ENCODE results near the gene SOX6. TPM values are rescaled to one million over a fixed set of nuclear protein-coding genes. Genes with fewer than 3 reads are reported as not detected.
A peak's percentile ranks its signal among the peaks of the same experiment; 100 is the strongest.

Gene SOX6
- total RNA-seq, 1 experiment from 2014 or later, result 18.5 TPM

DNA sequence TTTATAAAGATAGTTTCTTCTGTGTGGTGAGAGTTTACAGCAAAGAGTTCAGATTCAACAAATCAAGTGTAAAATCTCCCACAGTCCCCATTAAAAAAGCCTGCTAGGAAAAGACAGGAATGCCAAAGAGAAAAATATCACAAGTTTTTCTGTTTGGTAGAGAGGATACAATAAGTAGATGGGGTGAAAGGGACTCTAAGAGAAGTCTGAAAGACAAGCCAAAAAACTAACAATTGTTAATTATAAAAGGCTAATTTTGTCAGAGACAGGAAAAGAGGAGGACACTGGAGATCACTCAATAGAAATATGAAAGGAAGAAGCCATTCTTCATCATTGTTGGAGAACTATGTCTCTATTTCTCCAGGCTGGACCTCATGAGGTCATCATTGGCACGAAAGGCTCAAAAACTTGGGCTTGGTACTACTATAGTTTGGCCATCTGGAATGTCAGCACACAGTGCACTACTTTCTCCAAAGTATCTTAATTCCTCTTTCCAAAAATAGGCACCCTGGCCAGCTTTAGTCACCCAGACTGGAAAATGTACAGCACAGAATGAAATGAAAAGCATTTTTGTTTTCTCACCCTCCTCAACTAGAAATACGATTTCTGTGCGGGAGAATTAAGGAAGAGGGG is 531 bp upstream of the SOX6 start:
- no peaks in the 10 kb centered on the region for H3K27me3 ChIP-seq (replicated peaks)
- peak overlapping the region; percentile 55 for H3K27ac ChIP-seq
- H3K4me3 ChIP-seq, result no peak overlapping the region
- H3K4me1 ChIP-seq (replicated peaks), result peaks cover 27% of the 10 kb centered on the region
- no peaks in the 10 kb centered on the region for H3K9me3 ChIP-seq (replicated peaks)
- H3K36me3 ChIP-seq, result no peaks in the 10 kb centered on the region
- peak; percentile 55 to 62 for DNase-seq (ENCODE audit: low read depth in 1 of 2, low spot score in 2 of 2)

DNA sequence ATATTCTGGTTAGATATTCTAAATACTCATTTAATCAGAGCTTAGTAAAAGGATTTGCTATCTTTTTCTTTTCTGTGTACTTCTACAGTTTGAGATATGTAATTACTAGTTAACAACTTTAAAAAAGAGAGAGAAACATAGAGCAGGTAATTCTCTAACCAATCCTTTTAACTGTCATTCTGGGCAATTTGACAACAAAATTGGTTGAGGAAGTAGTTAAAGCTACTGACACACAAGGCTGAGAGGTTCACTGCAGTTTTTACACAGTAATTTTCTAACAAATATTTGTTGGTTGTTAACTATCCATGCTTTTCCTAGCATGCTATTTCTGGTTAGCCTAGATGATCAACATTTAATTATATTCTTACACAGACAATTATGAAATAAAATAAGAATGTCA is 3.6 kb downstream of the SOX6 start:
- no peaks in the 10 kb centered on the region for H3K9me3 ChIP-seq (replicated peaks)
- H3K27ac ChIP-seq, result no peak overlapping the region
- H3K27me3 ChIP-seq (replicated peaks), result no peaks in the 10 kb centered on the region
- no peak overlapping the region for H3K4me3 ChIP-seq
- peaks cover 25% of the 10 kb centered on the region for H3K4me1 ChIP-seq (replicated peaks)
- no peaks in the 10 kb centered on the region for H3K36me3 ChIP-seq
- DNase-seq (ENCODE audit: low read depth in 1 of 2, low spot score in 2 of 2), result no peak

DNA sequence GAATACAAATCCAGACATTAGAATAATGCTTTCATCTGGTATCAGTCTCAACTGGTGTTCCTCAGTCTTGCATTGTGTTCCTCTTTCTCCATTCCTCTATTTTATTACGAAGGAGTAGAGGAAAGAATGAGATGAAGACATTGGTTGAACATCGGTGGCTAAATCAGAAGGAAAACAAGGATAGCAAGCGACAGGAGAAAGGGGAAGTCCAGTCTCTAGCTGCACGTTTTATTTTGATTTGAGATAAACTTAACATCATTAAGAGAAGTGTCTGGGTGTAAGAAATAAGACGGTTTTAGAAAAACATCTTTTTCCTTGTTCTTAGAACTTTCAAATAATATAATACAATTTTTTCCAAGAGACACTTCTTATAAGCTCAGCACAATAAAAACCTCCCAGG is 6.2 kb downstream of the SOX6 start:
- Histone ChIP-seq H3K36me3 (no peaks in the 10 kb centered on the region), H3K9me3 (replicated peaks) (no peaks in the 10 kb centered on the region), H3K4me3 (no peak overlapping the region), H3K4me1 (replicated peaks) (peaks cover 23% of the 10 kb centered on the region), H3K27ac (no peak overlapping the region), H3K27me3 (replicated peaks) (no peaks in the 10 kb centered on the region)
- no peak for DNase-seq (ENCODE audit: low read depth in 1 of 2, low spot score in 2 of 2)

DNA sequence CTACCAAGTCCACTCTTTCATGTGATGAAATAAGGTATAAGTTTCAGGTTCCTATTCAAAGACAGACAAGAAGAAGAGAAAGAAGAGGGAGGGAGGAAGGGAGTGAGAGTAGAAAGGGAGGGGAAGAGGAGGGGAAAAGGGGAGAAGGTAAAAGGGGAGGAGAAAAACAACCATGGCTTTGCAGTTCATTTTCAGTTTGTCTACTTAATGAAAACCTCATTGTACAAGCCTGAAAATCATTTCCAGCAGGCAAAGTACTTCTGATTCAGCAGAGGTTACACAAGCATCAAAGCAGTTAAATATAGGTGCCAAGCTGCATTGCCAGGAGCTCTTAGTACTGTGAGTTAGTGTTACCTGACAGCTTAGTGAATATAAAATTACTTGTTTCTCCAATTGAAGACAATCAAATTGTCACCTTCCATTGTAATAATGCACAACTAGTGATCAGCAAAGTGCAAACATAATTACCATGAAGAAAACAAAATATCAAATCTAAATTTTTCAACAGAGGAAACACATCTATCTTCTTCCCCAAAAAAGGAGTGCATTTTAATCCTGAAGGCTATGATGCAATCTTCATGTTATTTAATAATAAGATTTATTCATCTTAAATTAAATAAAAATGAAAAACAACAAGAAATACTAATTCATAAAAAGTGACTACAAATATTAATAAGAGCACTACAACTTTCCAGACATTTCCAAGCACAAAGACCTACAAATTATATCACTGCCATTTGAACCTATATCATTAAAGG is 8.2 kb downstream of the SOX6 start:
- H3K4me3 ChIP-seq, result no peak overlapping the region
- DNase-seq (ENCODE audit: low read depth in 1 of 2, low spot score in 2 of 2), result peak in 1 of 2 experiments; percentile 21
- peak overlapping the region; percentile 55 for H3K27ac ChIP-seq
- H3K36me3 ChIP-seq, result no peaks in the 10 kb centered on the region
- no peaks in the 10 kb centered on the region for H3K27me3 ChIP-seq (replicated peaks)
- no peaks in the 10 kb centered on the region for H3K9me3 ChIP-seq (replicated peaks)
- peaks cover 23% of the 10 kb centered on the region for H3K4me1 ChIP-seq (replicated peaks)

DNA sequence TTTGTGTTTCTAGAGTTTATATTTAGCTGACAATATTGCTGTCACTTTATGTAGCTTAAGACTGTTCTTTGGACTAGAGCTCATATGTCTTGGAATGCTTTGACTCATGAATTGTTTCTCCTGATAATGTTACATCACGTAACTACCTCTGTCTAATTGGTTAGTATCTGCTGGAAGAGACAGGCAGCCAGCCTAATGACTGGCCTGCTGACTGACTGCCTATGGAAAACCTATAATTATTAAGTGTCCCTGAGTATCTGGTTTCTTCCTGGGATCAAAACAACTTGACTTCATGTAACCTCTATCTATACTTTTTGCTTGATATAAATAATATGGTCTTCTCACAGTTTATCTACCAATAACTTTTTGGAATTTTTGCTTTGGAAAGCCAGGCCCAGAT is 9.4 kb downstream of the SOX6 start:
- no peaks in the 10 kb centered on the region for H3K9me3 ChIP-seq (replicated peaks)
- peak in 1 of 2 experiments; percentile 79 for DNase-seq (ENCODE audit: low read depth in 1 of 2, low spot score in 2 of 2)

DNA sequence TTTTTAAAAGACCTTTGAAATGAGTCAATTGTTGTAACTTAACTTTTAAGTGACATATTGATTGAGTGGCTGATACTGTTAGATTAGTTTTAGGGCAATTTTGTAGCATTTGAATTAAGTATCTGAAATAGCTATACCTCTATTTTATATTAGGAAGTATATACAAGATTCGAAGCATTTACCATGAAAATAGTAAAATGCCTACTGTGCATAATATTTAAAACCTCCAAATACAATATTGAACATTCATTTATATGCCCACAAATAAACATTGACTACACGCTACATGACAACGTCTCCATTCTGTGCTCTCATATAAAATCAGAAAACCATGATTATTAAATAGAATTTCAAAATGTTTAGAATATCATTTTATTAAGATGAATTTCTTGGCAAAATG is 14.5 kb downstream of the SOX6 start:
- Histone ChIP-seq H3K27me3 (replicated peaks) (no peaks in the 10 kb centered on the region), H3K4me1 (replicated peaks) (peaks cover 16% of the 10 kb centered on the region), H3K4me3 (no peak overlapping the region), H3K36me3 (no peaks in the 10 kb centered on the region), H3K9me3 (replicated peaks) (no peaks in the 10 kb centered on the region), H3K27ac (no peak overlapping the region)
- DNase-seq (ENCODE audit: low read depth in 1 of 2, low spot score in 2 of 2), result no peak

More for the DNA sequence above, 9.4 kb downstream of the SOX6 start:
- Histone ChIP-seq H3K36me3 (no peaks in the 10 kb centered on the region), H3K4me1 (replicated peaks) (peaks cover 23% of the 10 kb centered on the region), H3K4me3 (no peak overlapping the region), H3K27me3 (replicated peaks) (no peaks in the 10 kb centered on the region), H3K27ac (peak overlapping the region; percentile 55)

DNA sequence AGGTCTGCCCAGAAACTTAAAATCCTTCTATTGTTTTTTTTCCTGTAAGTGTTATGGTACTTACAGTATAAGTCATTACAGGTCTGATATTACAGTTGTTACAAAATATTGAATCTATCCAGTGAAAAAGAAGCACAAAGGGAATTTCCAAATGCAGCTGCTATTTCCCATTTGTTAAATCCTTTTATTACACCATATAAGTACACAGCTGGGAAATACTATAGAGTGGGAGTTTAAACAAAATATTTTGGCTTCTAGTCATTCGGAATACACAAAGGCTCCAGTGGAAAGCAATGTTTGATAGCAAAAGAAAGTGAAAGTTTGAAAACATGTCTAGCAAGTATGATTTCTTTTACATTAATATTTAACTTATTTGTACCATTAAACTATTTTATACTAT is 18.0 kb downstream of the SOX6 start:
- no peaks in the 10 kb centered on the region for H3K36me3 ChIP-seq
- H3K4me1 ChIP-seq (replicated peaks), result peaks cover 7% of the 10 kb centered on the region; the same call in 1 of the 2 replicates
- no peak overlapping the region; the same call in 1 of the 2 replicates for H3K27ac ChIP-seq
- peak in 1 of 2 experiments; percentile 37 for DNase-seq (ENCODE audit: low read depth in 1 of 2, low spot score in 2 of 2)
- no peak overlapping the region for H3K4me3 ChIP-seq
- H3K27me3 ChIP-seq (replicated peaks), result no peaks in the 10 kb centered on the region
- no peaks in the 10 kb centered on the region for H3K9me3 ChIP-seq (replicated peaks)

DNA sequence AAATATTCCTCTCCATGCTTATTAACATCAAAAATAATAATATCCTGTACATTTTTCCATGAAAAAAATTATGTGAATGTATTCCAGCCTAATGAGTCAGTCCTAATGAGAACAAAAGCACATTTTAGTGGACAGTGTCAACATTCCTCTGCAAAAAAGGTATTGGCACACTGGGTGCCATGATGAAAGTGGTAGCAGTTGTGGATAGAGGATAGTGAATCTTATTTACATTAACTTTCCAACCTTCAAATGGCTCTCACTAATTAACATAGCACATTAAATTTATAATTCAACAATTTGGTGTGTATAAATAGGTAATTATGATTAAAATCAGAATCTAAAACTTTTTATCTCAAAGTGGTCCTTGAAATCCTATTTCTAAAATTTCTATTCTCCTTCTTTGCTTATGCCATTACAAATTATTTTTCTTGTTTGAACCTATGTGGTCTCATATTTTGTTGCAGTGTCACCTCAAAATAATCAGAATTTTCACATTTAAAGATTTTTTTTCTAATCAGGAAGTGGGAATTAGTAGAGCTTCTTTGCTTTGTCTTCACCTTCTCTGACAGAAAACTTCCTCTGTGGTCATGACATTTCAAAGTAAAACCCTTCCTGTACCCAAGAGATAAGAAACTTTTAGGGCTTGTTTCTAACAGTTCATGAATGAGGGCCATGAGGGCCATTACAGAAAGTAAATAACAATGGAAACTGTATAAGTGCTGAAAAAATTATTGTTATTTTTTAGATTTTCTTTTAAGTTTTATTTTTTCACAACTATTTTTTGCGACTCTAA is 18.7 kb downstream of the SOX6 start:
- no peak for DNase-seq (ENCODE audit: low read depth in 1 of 2, low spot score in 2 of 2)
- Histone ChIP-seq H3K27ac (no peak overlapping the region; the same call in 1 of the 2 replicates), H3K27me3 (replicated peaks) (no peaks in the 10 kb centered on the region), H3K36me3 (no peaks in the 10 kb centered on the region), H3K4me1 (replicated peaks) (peaks cover 7% of the 10 kb centered on the region; the same call in 1 of the 2 replicates), H3K4me3 (no peak overlapping the region), H3K9me3 (replicated peaks) (no peaks in the 10 kb centered on the region)

DNA sequence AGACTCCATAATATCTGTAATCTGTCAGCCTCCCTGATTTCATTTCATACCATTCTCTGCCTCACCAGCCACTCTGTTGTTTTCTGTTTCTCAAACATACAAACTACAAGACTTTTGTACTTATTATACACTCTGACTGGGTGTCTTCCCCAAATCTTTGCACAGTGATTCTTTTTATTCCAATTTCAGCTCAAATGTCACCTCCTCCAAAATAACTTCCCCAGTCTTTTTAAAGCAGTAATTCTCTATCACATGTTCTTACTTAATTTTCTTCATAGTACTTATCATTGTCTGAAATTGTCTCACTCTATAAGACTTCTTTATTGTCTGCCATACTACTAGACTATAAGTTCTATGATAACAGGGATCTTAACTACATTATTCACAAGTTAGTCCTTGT is 19.6 kb downstream of the SOX6 start:
- no peak overlapping the region for H3K27ac ChIP-seq
- H3K4me3 ChIP-seq, result no peak overlapping the region
- no peak for DNase-seq (ENCODE audit: low read depth in 1 of 2, low spot score in 2 of 2)
- no peaks in the 10 kb centered on the region for H3K36me3 ChIP-seq
- H3K27me3 ChIP-seq (replicated peaks), result no peaks in the 10 kb centered on the region
- no peaks in the 10 kb centered on the region for H3K9me3 ChIP-seq (replicated peaks)
- H3K4me1 ChIP-seq (replicated peaks), result peaks cover 7% of the 10 kb centered on the region; the same call in 1 of the 2 replicates

DNA sequence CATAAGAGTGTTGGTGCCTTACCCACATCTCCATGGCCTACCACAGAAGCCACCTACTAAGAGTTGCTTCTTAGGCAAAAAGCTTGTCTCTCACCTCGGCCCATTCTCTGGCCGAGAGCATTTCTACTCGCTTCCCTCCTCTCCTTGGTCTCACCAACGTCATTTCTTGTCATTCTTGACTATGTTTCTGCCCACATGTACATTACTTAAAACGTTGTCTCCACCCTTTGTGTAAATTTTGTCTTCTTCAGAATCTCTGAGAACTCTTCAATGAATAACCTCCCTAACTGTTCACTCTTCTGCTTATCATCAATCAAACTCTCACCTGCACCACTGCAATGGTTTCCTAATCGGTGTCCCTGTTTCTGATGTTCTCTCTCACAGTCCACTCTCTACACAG is 20.1 kb downstream of the SOX6 start:
- H3K27me3 ChIP-seq (replicated peaks), result no peaks in the 10 kb centered on the region
- no peak for DNase-seq (ENCODE audit: low read depth in 1 of 2, low spot score in 2 of 2)

DNA sequence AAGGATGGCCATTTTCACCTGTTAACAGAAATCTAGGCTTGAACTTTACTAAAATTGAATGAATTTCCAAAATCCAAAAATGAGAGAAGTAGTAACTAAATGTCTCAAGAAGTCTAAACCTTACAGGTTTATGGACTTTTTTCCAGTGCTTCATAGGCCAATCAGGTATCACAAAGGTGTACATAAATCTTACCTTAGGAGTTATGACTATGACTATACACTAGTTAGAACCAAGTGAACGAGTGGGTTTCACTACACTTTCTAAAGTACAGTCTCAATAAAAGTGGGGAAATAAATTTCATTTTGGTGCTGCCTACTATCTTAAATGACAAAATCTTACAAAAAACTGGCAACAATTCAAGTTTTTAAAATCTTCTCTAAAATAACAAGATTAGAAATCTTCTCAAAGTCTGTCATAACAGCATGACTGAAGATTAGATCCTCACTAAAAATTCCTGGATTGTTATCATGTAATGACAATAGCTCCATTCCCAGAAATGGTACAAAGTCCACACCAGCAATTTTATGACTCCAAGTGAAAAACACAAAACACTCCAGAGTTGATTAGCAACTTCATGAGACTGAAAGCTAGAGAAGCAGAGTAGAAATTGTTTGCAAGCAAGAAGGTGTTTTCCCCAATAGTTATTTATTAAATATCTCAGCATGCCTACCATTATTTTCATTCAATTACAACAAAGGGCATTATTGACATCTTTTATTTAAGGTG is 20.9 kb downstream of the SOX6 start:
- Histone ChIP-seq H3K4me1 (replicated peaks) (peaks cover 10% of the 10 kb centered on the region; the same call in 1 of the 2 replicates), H3K36me3 (no peaks in the 10 kb centered on the region), H3K4me3 (no peak overlapping the region), H3K9me3 (replicated peaks) (no peaks in the 10 kb centered on the region), H3K27me3 (replicated peaks) (no peaks in the 10 kb centered on the region), H3K27ac (no peak overlapping the region)
- DNase-seq (ENCODE audit: low read depth in 1 of 2, low spot score in 2 of 2), result no peak

More for the DNA sequence above, 20.1 kb downstream of the SOX6 start:
- Histone ChIP-seq H3K27ac (no peak overlapping the region), H3K4me1 (replicated peaks) (peaks cover 7% of the 10 kb centered on the region; the same call in 1 of the 2 replicates), H3K9me3 (replicated peaks) (no peaks in the 10 kb centered on the region), H3K4me3 (no peak overlapping the region), H3K36me3 (no peaks in the 10 kb centered on the region)

DNA sequence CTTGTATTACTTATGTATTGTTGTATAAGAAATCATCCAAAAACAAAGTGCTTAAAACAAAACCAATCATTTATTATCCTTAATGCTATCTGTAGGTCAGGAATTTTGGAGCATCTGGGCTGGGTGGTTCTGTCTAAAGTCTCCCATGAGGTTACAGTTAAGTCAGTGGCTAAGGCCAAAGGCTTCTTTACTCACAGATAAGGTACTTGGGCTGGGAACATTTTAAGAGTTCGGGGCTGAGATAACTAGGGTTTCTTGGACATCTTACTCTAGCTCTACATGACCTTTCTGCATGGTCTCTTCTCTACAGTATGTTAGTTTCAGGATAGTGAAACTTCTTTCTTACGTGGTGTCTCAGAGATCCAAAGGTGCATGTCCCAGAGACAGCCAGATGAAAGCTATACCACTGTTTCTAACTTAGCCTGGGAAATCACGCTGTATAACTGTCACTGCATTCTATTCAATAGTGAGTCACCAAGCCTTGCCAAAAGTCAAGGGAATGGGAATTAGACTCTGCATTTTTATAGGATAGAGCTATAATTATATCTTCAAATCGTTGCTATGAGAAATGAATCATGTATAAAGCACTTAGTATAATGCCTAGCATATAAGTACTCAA is 29.6 kb downstream of the SOX6 start:
- Histone ChIP-seq H3K4me3 (no peak overlapping the region), H3K27me3 (replicated peaks) (no peaks in the 10 kb centered on the region), H3K27ac (peak overlapping the region; percentile 64), H3K36me3 (no peaks in the 10 kb centered on the region), H3K9me3 (replicated peaks) (no peaks in the 10 kb centered on the region), H3K4me1 (replicated peaks) (peaks cover 15% of the 10 kb centered on the region)
- DNase-seq (ENCODE audit: low read depth in 1 of 2, low spot score in 2 of 2), result peak in 1 of 2 experiments; percentile 55

DNA sequence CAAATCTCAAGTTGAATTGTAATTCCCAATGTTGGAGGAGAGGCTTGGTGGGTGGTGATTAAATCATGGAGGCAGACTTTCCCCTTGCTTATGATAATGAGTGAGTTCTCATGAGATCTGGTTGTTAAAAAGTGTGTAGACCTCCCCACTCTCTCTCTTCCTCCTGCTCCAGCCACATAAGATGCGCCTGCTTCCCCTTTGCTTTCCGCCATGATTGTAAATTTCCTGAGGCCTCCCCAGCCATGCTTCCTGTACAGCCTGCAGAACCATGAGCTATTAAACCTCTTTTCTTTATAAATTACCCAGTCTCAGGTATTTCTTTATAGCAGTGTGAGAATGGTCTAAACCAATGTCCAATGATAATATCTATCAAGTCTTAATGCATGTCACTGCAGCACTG is 34.2 kb downstream of the SOX6 start:
- Histone ChIP-seq H3K4me1 (replicated peaks) (peaks cover 8% of the 10 kb centered on the region), H3K9me3 (replicated peaks) (no peaks in the 10 kb centered on the region), H3K27me3 (replicated peaks) (no peaks in the 10 kb centered on the region), H3K4me3 (no peak overlapping the region), H3K27ac (no peak overlapping the region), H3K36me3 (no peaks in the 10 kb centered on the region)
- DNase-seq (ENCODE audit: low read depth in 1 of 2, low spot score in 2 of 2), result no peak

Data from SJSA1 (cell line).